Fibroblast of pulmonary artery (primary cell): Measurements from ENCODE around the gene PLXNA4.

ENCODE experiments used
- DNase-seq: peaks from one replicate; pipeline ENCODE4 v3.0.0-alpha.2; 2010; ENCODE audit warnings: low read depth
- H3K4me3 ChIP-seq: replicated peaks from 2 replicates; pipeline ENCODE4 v1.5.1; 2011; ENCODE audit warnings: low read depth, mild to moderate bottlenecking, control low read depth, low read length, moderate library complexity
- CTCF ChIP-seq: IDR thresholded peaks from 2 replicates; pipeline ENCODE4 v1.5.1; 2011; ENCODE audit warnings: mild to moderate bottlenecking, control low read depth, low read length, inconsistent platforms; ENCODE audit errors: missing control alignments

PLXNA4 gene

GRCh38 chr7:132565441-132565840 lies 10.8 kb downstream of the PLXNA4 start:
- no peak for DNase-seq
- H3K4me3 ChIP-seq, result no peak overlapping the region
- TF ChIP-seq CTCF, result no peak

- TF ChIP-seq CTCF, result no peak
- DNase-seq, result no peak
- H3K4me3 ChIP-seq, result no peak overlapping the region
Observed at GRCh38 chr7:132564849-132565248, 11.4 kb downstream of the PLXNA4 start.

GRCh38 chr7:132564090-132564489 lies 12.2 kb downstream of the PLXNA4 start:
- no peak for DNase-seq
- H3K4me3 ChIP-seq, result no peak overlapping the region
- no peak for TF ChIP-seq CTCF

- no peak for TF ChIP-seq CTCF
Observed at GRCh38 chr7:132562690-132563089, 13.6 kb downstream of the PLXNA4 start.

GRCh38 chr7:132561763-132562162 lies 14.5 kb downstream of the PLXNA4 start:
- no peak overlapping the region for H3K4me3 ChIP-seq
- no peak for TF ChIP-seq CTCF
- no peak for DNase-seq

More at GRCh38 chr7:132562690-132563089, 13.6 kb downstream of the PLXNA4 start:
- DNase-seq, result no peak
- H3K4me3 ChIP-seq, result no peak overlapping the region

GRCh38 chr7:132560825-132561529 lies 15.3 kb downstream of the PLXNA4 start:
- no peak for TF ChIP-seq CTCF
- no peak for DNase-seq
- H3K4me3 ChIP-seq, result no peak overlapping the region

- no peak for DNase-seq
- no peak for TF ChIP-seq CTCF
- H3K4me3 ChIP-seq, result no peak overlapping the region
Observed at GRCh38 chr7:132560105-132560504, 16.2 kb downstream of the PLXNA4 start.
